Cardiac atrium fibroblast (primary cell): ENCODE data around the gene SNUPN. TPM values are rescaled to one million over a fixed set of nuclear protein-coding genes. Genes with fewer than 3 reads are reported as not detected.

Source experiments
- total RNA-seq: library from RNA; depleted of rRNA; stranded (reverse); fragments of >200 nt; gene quantifications from 2 replicates; pipeline ENCODE4 v1.2.3, GENCODE V29; 2015

SNUPN gene
- total RNA-seq: 19.0 and 21.7 TPM in 2 replicates

DNA sequence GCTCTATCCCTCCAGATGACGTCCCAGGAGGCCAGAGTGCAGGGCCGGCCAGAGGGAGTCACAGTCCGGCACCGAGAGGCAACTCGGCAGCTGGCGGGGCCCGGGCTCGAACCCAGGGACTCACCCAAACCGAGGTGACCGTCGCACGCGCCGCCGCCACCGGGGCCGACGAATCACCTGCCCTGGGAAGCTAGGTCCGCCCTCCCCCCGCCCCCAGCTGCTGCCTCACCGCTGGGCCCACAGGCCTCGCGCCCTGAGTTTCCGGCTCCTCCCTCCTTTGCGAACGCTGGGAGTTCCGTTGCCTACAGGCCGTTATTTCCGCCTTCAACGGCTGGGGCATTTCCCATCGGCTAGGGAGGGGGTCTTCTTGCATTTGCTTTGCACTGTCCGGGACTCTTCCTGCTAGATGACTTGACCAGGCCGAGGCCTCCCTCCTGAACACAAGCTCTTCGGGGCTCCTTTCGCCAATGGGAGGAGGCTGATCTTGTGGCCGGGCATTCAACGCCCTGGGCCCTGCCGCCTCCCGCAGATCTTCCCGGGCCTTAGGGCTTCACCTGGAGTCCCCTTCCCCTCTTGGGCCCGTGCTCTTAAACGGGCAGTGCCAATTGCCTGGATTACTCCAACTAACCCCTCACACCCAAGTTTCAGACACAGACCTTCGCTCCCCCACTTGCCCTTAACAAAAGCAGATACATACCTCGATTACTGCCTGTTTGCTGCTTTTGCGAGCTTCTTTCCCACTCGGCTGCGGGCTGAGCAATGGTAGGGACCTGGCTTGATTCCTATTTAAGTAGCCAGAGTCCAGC lies at the start of gene SNUPN:
SNUPN (minus strand) TSS at position 184 of the 806 bp plus-strand sequence. CDS start 4,674 bp downstream, outside the sequence.

GRCh38 chr15:75647370-75648155 lies 22.0 kb upstream of the SNUPN start, which contains the start of gene SNX33:
Gene SNX33, plus strand, starts transcription at chr15:75647912. Its CDS starts 1,191 bp downstream, at chr15:75649103.

GRCh38 chr15:75639709-75640482 lies 14.4 kb upstream of the SNUPN start, which contains the start of gene IMP3:
Gene IMP3, minus strand, starts transcription at chr15:75640224. Its CDS starts 56 bp downstream, at chr15:75640168.

DNA sequence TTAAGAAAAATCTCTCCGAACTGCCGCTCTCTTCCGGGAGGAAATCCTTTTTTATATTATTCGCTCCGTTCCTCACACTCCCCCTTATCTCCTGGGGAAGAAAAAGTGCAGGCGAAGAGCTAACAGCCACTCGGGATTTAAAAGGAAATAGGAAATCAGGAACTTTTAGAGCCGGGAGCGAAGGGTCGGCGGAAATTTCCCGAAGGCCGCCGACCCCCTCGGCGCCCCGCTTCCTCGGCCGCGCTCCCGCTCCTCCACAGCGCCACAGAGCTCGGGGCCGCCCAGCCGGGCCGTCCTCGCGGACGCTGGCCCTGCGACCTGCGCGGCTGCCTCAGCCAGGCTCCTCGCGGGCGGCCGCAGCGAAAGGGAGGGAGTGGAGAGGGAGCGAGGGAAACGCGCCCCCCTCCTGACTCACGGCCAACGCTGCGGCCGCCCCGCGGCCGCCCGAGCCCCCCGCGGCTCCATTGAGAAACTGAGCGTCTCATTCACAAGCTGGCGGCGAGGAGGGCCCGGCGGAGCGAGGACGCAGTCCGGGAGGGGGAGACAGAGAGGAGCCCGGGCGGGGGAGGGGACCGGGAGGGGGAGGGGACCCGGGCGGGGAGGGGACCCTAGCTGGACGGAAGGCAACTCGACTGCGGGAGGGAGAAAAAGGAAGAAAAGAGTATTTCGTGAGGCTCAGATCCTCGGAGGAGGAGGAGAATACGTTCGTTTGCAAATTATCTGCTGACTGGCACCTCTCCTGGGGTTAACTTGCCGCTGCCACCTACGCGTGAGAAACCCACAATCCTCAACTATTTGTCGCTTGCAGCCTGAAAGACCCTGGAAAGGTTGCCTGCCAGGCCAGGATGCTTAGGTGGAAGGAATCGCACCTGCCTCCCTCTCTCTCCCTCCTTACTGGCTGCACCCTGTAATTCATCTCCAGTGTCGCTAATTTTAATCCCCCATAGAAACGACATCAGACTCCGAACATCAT lies 46.3 kb downstream of the SNUPN start, which contains the start of gene PTPN9:
PTPN9 (minus strand) TSS at position 368 of the 973 bp plus-strand sequence. CDS start 539 bp downstream, outside the sequence.

Other genes starting within 250 kb of the SNUPN start
- 22.4 and 27.6 TPM in 2 replicates for gene SIN3A, start 174.0 kb downstream of the SNUPN start, total RNA-seq
- 22.2 and 24.0 TPM in 2 replicates for gene PTPN9, start 46.4 kb downstream of the SNUPN start, total RNA-seq
- 92.0 and 159 TPM in 2 replicates for gene IMP3, start 14.5 kb upstream of the SNUPN start, total RNA-seq
- gene SNX33, start 22.2 kb upstream of the SNUPN start, total RNA-seq: 36.1 and 36.6 TPM in 2 replicates
- gene CSPG4, start 87.1 kb upstream of the SNUPN start, total RNA-seq: 16.2 TPM in 2 replicates
- 36.6 and 48.0 TPM in 2 replicates for gene UBE2Q2, start 217.7 kb upstream of the SNUPN start, total RNA-seq